Neural cell (in vitro differentiated cells): ENCODE measurements around the gene ZNF524. TPM values are rescaled to one million over a fixed set of nuclear protein-coding genes. Genes with fewer than 3 reads are reported as not detected.

Source experiments
- H2AFZ ChIP-seq: fragments of 200-600, 300-800 bp; sonication (generic), shearing (Covaris generic); 2 replicates; pipeline ENCODE4 v1.6.0; 2014; ENCODE audit warnings: low read depth, mild to moderate bottlenecking, antibody characterized with exemption, low read length, moderate library complexity
- H3F3A ChIP-seq: fragments of 200-600 bp; shearing (Covaris generic); 2 replicates; pipeline ENCODE4 v1.6.1; 2016; ENCODE audit warnings: mild to moderate bottlenecking, moderate library complexity, mixed read lengths, antibody characterized with exemption, low read length; ENCODE audit not compliant: insufficient read depth, poor library complexity, severe bottlenecking
- H3K27ac ChIP-seq: fragments of 200-600, 300-800 bp; sonication (generic), shearing (Covaris generic); 2 replicates; pipeline ENCODE4 v1.5.1; 2014; ENCODE audit warnings: mild to moderate bottlenecking, low read length, moderate library complexity
- H3K27me3 ChIP-seq: fragments of 300-800, 200-600 bp; sonication (generic), shearing (Covaris generic); 2 replicates; pipeline ENCODE4 v1.6.0; 2014; ENCODE audit warnings: mild to moderate bottlenecking, low read depth, low read length, moderate library complexity; ENCODE audit not compliant: insufficient read depth
- H3K36me3 ChIP-seq: fragments of 300-800, 200-600 bp; sonication (generic), shearing (Covaris generic); 2 replicates; pipeline ENCODE4 v1.5.1; 2014; ENCODE audit warnings: mild to moderate bottlenecking, antibody characterized with exemption, low read length, moderate library complexity; ENCODE audit not compliant: insufficient read depth
- H3K4me2 ChIP-seq: fragments of 300-800, 200-600 bp; sonication (generic), shearing (Covaris generic); 2 replicates; pipeline ENCODE4 v1.6.0; 2014; ENCODE audit warnings: mild to moderate bottlenecking, low read length
- H3K4me3 ChIP-seq: fragments of 300-800, 200-600 bp; sonication (generic), shearing (Covaris generic); 2 replicates; pipeline ENCODE4 v1.5.1; 2014; ENCODE audit warnings: mild to moderate bottlenecking, low read length, moderate library complexity
- H3K79me2 ChIP-seq: fragments of 200-600 bp; shearing (Covaris generic); replicated peaks from 2 replicates; pipeline ENCODE4 v1.6.0; 2014; ENCODE audit warnings: mild to moderate bottlenecking, low read length, moderate library complexity; ENCODE audit not compliant: insufficient read depth
- H3K9ac ChIP-seq: fragments of 300-800, 200-600 bp; sonication (generic), shearing (Covaris generic); 2 replicates; pipeline ENCODE4 v1.6.1; 2016; ENCODE audit warnings: mild to moderate bottlenecking, low read length, mixed read lengths
- H3K9me2 ChIP-seq: fragments of 200-600 bp; shearing (Covaris generic); 2 replicates; pipeline ENCODE4 v1.6.1; 2016; ENCODE audit warnings: mild to moderate bottlenecking, low read length, mixed read lengths; ENCODE audit not compliant: insufficient read depth
- H3K9me3 ChIP-seq: fragments of 200-600, 300-800 bp; sonication (generic), shearing (Covaris generic); 2 replicates; pipeline ENCODE4 v1.6.1; 2016; ENCODE audit warnings: mild to moderate bottlenecking, mixed run types, low read length, moderate library complexity, mixed read lengths
- H4K20me1 ChIP-seq: fragments of 200-600 bp; shearing (Covaris generic); 2 replicates; pipeline ENCODE4 v1.6.1; 2016; ENCODE audit warnings: mild to moderate bottlenecking, mixed run types; ENCODE audit not compliant: insufficient read depth
- EP300 ChIP-seq: fragments of 450-650 bp; conservative IDR thresholded peaks from 2 replicates; pipeline ENCODE4 v1.6.1; 2014; ENCODE audit warnings: antibody characterized with exemption, mild to moderate bottlenecking, moderate library complexity; ENCODE audit not compliant: poor library complexity, severe bottlenecking
- EZH2 ChIP-seq: fragments of 200-600, 300-800 bp; shearing (Covaris generic), sonication (generic); IDR thresholded peaks from 2 replicates; pipeline ENCODE4 v1.6.1; 2014; ENCODE audit warnings: antibody characterized with exemption, low read length, borderline replicate concordance, mild to moderate bottlenecking; ENCODE audit not compliant: insufficient read depth, poor library complexity, severe bottlenecking
- MXI1 ChIP-seq: fragments of 450-650 bp; conservative IDR thresholded peaks from 2 replicates; pipeline ENCODE4 v1.6.1; 2014; ENCODE audit warnings: antibody characterized with exemption, mild to moderate bottlenecking; ENCODE audit not compliant: poor library complexity, severe bottlenecking
- POLR2AphosphoS5 ChIP-seq: IDR thresholded peaks from 2 replicates; pipeline ENCODE4 v1.6.1; 2012
- RAD21 ChIP-seq: fragments of 450-650 bp; conservative IDR thresholded peaks from 2 replicates; pipeline ENCODE4 v1.6.1; 2014; ENCODE audit warnings: antibody characterized with exemption, mild to moderate bottlenecking, moderate library complexity
- SMC3 ChIP-seq: fragments of 450-650 bp; conservative IDR thresholded peaks from 2 replicates; pipeline ENCODE4 v1.6.1; 2014; ENCODE audit warnings: antibody characterized with exemption, mild to moderate bottlenecking, moderate library complexity; ENCODE audit not compliant: poor library complexity
- TAF1 ChIP-seq: IDR thresholded peaks from 2 replicates; pipeline ENCODE4 v1.6.1; 2012; ENCODE audit warnings: low read depth
- polyA plus RNA-seq: library from polyadenylated mRNA; depleted of rRNA; stranded (reverse); fragments of >200 nt; gene quantifications from 2 replicates; pipeline ENCODE4 v1.2.3, GENCODE V29; 2014
- TF ChIP-seq, protein P1 (sequence below): IDR thresholded peaks from 2 replicates; pipeline ENCODE4 v1.6.1; 2012; ENCODE audit warnings: borderline replicate concordance
- TF ChIP-seq, protein P2 (sequence below): fragments of 450-650 bp; IDR thresholded peaks from 2 replicates; pipeline ENCODE4 v1.5.1; 2014; ENCODE audit warnings: antibody characterized with exemption, mild to moderate bottlenecking, moderate library complexity; ENCODE audit not compliant: poor library complexity, severe bottlenecking

The ZNF524 gene
- polyA plus RNA-seq, 1 donor from 2014 or later = 3.2 TPM

DNA sequence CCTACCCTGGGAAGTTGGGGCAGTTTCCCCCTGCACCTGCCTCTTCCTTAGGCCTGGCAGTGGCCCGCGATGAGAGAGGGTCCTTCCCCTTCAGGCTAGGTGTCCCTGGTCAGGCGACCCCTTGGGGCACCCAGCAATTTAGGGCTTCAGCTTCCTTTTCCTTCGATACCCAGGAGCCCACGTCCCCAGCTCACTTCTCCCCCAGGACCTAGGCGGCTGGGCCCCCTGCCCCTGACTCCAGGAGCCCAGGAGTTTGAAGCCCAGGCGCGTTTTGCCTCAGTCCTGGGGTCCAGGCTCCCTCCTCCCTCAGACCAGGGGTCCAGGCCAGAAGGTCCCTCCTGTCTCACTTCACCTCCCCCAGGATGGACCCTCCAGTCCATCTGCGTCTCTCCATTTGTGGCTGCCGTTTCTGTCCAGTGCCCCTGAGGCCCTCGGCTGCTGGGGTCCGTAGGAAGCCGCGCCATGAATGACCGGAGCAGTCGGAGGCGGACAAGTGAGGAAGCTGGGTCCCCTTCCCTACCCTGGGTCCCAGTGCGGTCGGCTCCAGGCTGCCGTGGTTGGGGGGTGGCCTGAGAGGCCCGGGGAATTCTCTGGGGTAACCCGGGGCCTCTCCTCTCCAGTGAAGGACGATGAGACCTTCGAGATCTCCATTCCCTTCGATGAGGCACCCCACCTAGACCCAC, 48.6 kb downstream of the ZNF524 start:
- peak overlapping the region; percentile 76 for H3K27ac ChIP-seq
- H3K9me3 ChIP-seq = no peaks in the 10 kb centered on the region
- H2AFZ ChIP-seq = no peak overlapping the region

DNA sequence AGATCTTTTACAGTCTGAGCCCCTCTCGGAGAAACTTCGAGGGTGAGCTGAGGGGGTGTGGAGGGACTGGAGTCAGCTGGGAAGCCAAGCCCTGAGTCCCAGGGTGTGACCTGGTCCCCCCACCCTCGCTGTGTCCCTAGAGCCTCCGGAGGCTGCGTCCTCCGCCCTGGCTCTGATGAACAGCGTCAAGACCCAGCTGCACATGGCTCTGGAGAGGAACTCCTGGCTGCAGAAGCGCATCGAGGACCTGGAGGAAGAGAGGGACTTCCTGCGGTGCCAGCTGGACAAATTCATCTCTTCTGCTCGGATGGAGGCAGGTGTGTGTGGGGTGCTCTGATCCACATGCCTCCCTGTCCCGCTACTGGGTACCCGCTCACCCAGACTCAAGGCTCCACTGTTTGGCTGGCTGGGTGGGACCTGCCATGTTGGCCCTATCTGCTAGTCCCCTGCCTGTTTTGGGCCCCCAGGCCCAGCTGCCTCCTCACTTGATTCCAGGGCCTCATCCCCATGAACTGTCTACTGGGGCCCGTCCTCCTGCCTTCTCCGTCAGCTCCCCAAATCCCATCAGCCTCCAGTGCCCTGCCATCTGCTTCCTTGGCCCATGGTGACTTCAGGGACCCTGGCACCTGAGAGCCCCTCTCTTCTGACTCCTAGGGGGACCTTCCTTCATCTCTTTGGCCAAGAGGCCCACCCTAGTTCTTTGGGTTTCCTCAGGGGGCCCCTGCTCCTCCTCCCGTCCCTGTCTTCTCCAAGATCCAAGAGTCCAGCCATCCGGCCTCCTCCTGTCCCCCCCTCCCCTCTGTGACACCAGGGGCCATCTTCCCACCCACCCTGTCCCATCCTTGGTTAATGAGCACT, 49.4 kb downstream of the ZNF524 start:
- Histone ChIP-seq H3K4me3 (peak overlapping the region; percentile 94), H3K9ac (peak overlapping the region; percentile 89), H3K27me3 (no peaks in the 10 kb centered on the region), H3K9me2 (no peaks in the 10 kb centered on the region), H2AFZ (no peak overlapping the region), H3K27ac (no peak overlapping the region), H4K20me1 (no peaks in the 10 kb centered on the region), H3K9me3 (no peaks in the 10 kb centered on the region), H3K79me2 (peaks cover 8% of the 10 kb centered on the region), H3K4me2 (peak overlapping the region; percentile 92), H3F3A (no peaks in the 10 kb centered on the region), H3K36me3 (no peaks in the 10 kb centered on the region)
- TF ChIP-seq TAF1 (no peak), EZH2 (no peak), SMC3 (no peak), POLR2AphosphoS5 (no peak), MXI1 (no peak)
- TF ChIP-seq, protein P1, sequence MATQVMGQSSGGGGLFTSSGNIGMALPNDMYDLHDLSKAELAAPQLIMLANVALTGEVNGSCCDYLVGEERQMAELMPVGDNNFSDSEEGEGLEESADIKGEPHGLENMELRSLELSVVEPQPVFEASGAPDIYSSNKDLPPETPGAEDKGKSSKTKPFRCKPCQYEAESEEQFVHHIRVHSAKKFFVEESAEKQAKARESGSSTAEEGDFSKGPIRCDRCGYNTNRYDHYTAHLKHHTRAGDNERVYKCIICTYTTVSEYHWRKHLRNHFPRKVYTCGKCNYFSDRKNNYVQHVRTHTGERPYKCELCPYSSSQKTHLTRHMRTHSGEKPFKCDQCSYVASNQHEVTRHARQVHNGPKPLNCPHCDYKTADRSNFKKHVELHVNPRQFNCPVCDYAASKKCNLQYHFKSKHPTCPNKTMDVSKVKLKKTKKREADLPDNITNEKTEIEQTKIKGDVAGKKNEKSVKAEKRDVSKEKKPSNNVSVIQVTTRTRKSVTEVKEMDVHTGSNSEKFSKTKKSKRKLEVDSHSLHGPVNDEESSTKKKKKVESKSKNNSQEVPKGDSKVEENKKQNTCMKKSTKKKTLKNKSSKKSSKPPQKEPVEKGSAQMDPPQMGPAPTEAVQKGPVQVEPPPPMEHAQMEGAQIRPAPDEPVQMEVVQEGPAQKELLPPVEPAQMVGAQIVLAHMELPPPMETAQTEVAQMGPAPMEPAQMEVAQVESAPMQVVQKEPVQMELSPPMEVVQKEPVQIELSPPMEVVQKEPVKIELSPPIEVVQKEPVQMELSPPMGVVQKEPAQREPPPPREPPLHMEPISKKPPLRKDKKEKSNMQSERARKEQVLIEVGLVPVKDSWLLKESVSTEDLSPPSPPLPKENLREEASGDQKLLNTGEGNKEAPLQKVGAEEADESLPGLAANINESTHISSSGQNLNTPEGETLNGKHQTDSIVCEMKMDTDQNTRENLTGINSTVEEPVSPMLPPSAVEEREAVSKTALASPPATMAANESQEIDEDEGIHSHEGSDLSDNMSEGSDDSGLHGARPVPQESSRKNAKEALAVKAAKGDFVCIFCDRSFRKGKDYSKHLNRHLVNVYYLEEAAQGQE = no peak
- TF ChIP-seq, protein P2, sequence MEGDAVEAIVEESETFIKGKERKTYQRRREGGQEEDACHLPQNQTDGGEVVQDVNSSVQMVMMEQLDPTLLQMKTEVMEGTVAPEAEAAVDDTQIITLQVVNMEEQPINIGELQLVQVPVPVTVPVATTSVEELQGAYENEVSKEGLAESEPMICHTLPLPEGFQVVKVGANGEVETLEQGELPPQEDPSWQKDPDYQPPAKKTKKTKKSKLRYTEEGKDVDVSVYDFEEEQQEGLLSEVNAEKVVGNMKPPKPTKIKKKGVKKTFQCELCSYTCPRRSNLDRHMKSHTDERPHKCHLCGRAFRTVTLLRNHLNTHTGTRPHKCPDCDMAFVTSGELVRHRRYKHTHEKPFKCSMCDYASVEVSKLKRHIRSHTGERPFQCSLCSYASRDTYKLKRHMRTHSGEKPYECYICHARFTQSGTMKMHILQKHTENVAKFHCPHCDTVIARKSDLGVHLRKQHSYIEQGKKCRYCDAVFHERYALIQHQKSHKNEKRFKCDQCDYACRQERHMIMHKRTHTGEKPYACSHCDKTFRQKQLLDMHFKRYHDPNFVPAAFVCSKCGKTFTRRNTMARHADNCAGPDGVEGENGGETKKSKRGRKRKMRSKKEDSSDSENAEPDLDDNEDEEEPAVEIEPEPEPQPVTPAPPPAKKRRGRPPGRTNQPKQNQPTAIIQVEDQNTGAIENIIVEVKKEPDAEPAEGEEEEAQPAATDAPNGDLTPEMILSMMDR = no peak

More for the DNA sequence above, 48.6 kb downstream of the ZNF524 start:
- Histone ChIP-seq H3K9ac (peak overlapping the region; percentile 89), H3K36me3 (no peaks in the 10 kb centered on the region), H3K4me3 (peak overlapping the region; percentile 94), H4K20me1 (no peaks in the 10 kb centered on the region), H3K4me2 (peak overlapping the region; percentile 92), H3K27me3 (no peaks in the 10 kb centered on the region), H3K79me2 (peaks cover 13% of the 10 kb centered on the region), H3K9me2 (no peaks in the 10 kb centered on the region), H3F3A (no peaks in the 10 kb centered on the region)
- no peak for TF ChIP-seq EZH2
- TF ChIP-seq TAF1 = no peak
- no peak for TF ChIP-seq EP300
- no peak for TF ChIP-seq RAD21
- TF ChIP-seq, protein P1 = no peak
- no peak for TF ChIP-seq POLR2AphosphoS5
- no peak for TF ChIP-seq MXI1
- no peak for TF ChIP-seq SMC3
- TF ChIP-seq, protein P2 = no peak
